ENCODE data around the gene LUC7L. TPM values are rescaled to one million over a fixed set of nuclear protein-coding genes. Genes with fewer than 3 reads are reported as not detected.
A peak's percentile ranks its signal among the peaks of the same experiment; 100 is the strongest.

Gene LUC7L
- total RNA-seq, 1 experiment from 2014 or later = 137 TPM

- Histone ChIP-seq H3T11ph (ENCODE audit: low read length) (no peak within 1 kb of the TSS), H3K4me2 (ENCODE audit: insufficient read depth, insufficient read length, low read length) (peak within 1 kb of the TSS; percentile 23), H3K18ac (ENCODE audit: insufficient read length, low read depth, low read length) (no peak within 1 kb of the TSS), H3K79me1 (ENCODE audit: insufficient read depth, low read depth, low read length, poor library complexity, severe bottlenecking) (no peaks in the 10 kb centered on the region), H3K56ac (ENCODE audit: insufficient read length, low read depth, low read length) (no peak within 1 kb of the TSS), H3K4me1 (ENCODE audit: insufficient read depth, low read length) (no peaks in the 10 kb centered on the region), H3K27ac (ENCODE audit: insufficient read length, low read depth, low read length) (no peak within 1 kb of the TSS), H3K27me3 (ENCODE audit: insufficient read depth, low read length) (peaks cover 3% of the 10 kb centered on the region; the same call in 1 of the 2 replicates), H3K14ac (ENCODE audit: insufficient read depth, low read length) (no peak within 1 kb of the TSS), H2BK20ac (ENCODE audit: low read depth, low read length, poor library complexity, severe bottlenecking) (no peak within 1 kb of the TSS), H2BK5ac (ENCODE audit: insufficient read length, low read length) (no peak within 1 kb of the TSS), H3K9me3 (ENCODE audit: control insufficient read depth, low read depth, low read length) (no peaks in the 10 kb centered on the region), H2BK120ac (ENCODE audit: low read depth, low read length, poor library complexity, severe bottlenecking) (no peak within 1 kb of the TSS), H4K5ac (ENCODE audit: insufficient read length, low read depth, low read length) (no peak within 1 kb of the TSS), H3K23ac (ENCODE audit: insufficient read length, low read depth, low read length) (no peak within 1 kb of the TSS), H3K4ac (ENCODE audit: low read depth, low read length) (no peak within 1 kb of the TSS), H4K8ac (replicated peaks; ENCODE audit: insufficient read length, low read depth, low read length) (no peak within 1 kb of the TSS), H4K20me1 (ENCODE audit: control insufficient read depth, insufficient read depth, insufficient read length) (no peaks in the 10 kb centered on the region), H3K23me2 (ENCODE audit: insufficient read length, low read depth, low read length, poor library complexity, severe bottlenecking) (peaks cover 5% of the 10 kb centered on the region), H2AFZ (ENCODE audit: low read length) (no peak within 1 kb of the TSS), H2AK5ac (ENCODE audit: insufficient read length, low read length) (no peak within 1 kb of the TSS), H2BK15ac (ENCODE audit: low read depth, low read length) (no peak within 1 kb of the TSS), H4K91ac (ENCODE audit: insufficient read length, low read depth, low read length) (no peak within 1 kb of the TSS), H2BK12ac (ENCODE audit: insufficient read length, low read depth, low read length) (no peak within 1 kb of the TSS), H3K9ac (ENCODE audit: extremely low read depth, insufficient read length, low read length) (no peak within 1 kb of the TSS), H3K79me2 (ENCODE audit: insufficient read depth, low read length) (no peaks in the 10 kb centered on the region)
- H3K9me3 Mint-ChIP-seq = no peaks in the 10 kb centered on the region; a peak in 1 of 5 replicates
- peaks cover 49% of the 10 kb centered on the region for H3K27me3 Mint-ChIP-seq (ENCODE audit: low read depth)
- DNase-seq = no peak
- H3K4me3 Mint-ChIP-seq = peak within 1 kb of the TSS; percentile 58 to 79
- no peak within 1 kb of the TSS for H3K27ac Mint-ChIP-seq
- no peaks in the 10 kb centered on the region for H3K36me3 Mint-ChIP-seq (ENCODE audit: insufficient read depth in 1 of 3, low read depth in 3 of 3)
- peaks cover 0 to 2% of the 10 kb centered on the region in 2 experiments; a peak in 1 of 4 replicates for H3K4me1 Mint-ChIP-seq
- WGBS (ENCODE audit: extremely low coverage, insufficient read length, low lambda C conversion rate) = no CpG with 5 or more reads among the region's 56 CpGs
- no peak for TF ChIP-seq CTCF (conservative IDR thresholded peaks at IDR 0.05)
Observed at GRCh38 chr16:275786-276232, 46.6 kb upstream of the LUC7L start, which contains the start of gene RGS11. TSS of gene RGS11 (minus strand) at chr16:275944. CDS start at chr16:275911, 33 bp downstream.
